Inferior parietal cortex (tissue), 1 donor: ENCODE data around the gene SMCO1.
"Not testable (repeated sequence)": the region's sequence is repeated elsewhere in the genome, so short reads cannot be mapped to it uniquely, and the experiment has no call there.

Source experiments
- DNase-seq: peaks from one replicate; pipeline ENCODE4 v3.0.0-alpha.2; 2016; ENCODE audit errors: extremely low spot score

Gene SMCO1

DNA sequence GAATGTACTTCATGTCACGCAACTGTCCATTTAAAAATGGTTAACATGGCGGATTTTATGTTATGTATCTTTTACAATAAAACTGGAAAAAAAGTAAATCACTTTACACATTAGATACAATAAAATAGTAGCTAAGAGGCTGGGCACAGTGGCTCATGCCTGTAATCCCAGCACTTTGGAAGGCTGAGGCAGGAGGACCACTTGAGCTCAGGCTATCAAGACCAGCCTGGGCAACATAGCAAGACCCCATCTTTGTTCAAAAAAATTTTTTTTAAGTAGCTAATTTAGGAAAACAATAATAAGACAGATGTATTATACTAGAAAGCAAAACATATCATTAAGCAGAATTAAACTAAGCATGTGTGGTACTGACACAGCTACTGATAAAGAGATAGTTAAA lies 23.1 kb downstream of the SMCO1 start:
- DNase-seq = no peak

DNA sequence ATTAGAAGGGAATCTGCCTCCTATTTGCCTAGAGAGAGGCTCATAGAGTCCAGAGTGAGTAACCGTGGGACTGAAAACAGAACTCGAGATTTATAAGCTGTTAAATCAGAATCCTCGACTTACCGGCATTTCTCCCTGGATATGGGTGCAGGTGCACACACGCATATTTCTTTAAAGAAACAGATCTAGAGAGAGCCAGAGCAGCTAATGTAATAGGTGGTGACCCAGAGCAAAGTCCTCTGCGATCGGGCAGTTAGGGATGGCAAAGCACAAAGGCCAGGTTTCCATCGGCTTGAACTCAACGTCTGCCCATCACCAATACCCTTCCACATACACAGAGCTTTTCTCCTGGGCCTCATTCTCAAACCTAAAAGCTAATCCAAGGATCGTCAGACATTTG lies 25.4 kb downstream of the SMCO1 start:
- no peak for DNase-seq

DNA sequence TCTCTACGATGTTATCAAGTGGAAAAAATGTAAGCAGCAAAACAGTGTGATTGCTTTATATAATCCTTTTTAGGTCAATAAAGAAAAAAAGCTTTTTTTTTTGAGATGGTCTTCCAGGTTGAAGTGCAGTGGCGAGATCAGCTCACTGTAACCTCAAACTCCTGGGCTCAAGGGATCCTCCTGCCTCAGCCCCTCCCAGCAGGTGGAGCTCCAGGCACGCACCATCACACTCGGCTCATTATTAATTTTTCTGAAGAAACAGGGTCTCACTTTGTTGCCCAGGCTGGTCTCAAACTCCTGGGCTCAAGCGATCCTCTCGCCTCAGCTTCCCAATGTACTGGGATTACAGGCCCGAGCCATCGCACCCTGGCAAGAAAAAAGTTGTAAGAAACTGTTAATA lies 28.9 kb downstream of the SMCO1 start:
- DNase-seq = no peak

DNA sequence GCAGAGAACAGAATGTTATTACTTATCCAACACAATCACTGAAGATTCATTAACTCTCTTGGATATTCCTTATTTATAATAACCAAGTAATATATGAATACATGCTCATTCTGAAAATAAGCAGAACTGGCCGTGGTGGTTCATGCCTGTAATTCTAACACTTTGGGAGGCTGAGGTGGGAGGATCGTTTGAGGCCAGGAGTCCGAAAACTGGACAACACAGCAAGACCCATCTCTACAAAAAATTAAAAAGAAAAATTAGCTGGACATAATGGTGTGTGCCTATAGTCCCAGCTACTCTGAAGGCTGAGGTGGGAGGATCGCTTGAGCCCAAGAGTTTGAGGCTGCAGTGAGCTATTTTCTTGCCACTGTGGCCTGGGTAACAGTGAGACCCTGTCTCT lies 37.5 kb downstream of the SMCO1 start:
- no peak for DNase-seq

DNA sequence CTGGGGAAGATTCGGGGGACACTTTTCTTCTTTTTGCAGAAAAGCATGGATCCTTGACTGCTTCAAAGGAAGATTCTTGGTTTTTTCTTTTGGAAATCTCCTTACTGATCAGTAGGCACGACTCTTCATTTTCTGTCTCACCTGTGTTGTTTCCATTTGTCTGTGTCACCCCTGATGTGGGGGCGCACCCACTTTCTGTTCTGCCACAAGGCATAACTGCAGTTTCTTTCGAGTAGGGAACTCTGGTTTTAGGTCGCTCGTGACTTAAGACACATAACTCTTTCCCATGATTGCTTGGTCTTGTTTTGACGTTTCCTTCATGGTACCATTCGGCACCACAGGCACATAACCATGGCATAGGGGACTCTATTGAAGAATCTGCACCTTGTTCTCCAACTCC lies 42.9 kb downstream of the SMCO1 start:
- DNase-seq = no peak

DNA sequence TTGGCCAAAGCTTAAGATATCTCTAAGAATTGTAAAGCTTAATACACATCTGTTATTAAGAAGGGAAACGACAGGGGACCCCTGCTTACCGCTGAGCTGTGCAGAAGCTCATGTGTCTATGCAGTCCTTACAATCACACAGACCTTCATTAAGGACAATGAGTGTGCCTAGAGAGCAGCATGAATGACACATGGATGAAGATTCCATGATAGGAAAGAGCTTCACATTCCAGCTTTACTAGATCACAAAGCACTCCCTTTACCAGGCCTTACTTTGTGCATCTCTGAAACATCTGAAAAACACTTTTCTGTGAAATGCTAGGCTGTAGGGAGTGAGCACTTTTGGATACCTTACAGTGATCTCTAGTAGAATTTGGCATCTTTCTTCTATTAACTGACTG lies 43.6 kb downstream of the SMCO1 start:
- DNase-seq = no peak

DNA sequence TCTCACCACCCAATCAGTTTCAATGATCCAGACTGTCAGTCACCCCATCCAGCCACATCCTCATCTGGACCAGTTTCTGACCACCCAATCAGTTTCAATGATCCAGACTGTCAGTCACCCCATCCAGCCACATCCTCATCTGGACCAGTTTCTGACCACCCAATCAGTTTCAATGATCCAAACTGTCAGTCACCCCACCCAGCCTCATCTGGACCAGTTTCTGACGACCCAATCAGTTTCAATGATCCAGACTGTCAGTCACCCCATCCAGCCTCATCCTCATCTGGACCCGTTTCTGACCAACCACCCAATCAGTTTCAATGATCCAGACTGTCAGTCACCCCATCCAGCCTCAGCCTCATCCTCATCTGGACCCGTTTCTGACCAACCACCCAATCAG lies 45.0 kb downstream of the SMCO1 start:
- DNase-seq = not testable (repeated sequence)

DNA sequence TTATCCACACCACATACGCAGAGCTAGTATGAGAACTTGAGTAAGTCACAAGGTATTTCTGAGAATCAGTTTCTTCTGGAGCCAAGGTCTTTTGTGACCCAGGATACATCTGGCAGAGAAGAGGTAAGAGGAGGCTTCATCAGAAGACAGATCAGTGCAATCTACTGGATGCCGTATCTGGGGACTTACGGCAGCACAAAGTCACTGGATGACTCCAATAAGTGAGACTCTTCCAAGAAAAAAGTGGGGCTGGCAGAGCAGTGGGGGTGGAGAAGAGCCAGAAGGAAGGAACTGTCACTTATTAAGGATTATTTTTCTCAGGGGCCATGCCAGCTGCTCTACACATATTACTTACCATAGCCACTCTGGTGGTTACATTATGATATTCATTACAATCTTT lies 51.3 kb downstream of the SMCO1 start:
- no peak for DNase-seq

DNA sequence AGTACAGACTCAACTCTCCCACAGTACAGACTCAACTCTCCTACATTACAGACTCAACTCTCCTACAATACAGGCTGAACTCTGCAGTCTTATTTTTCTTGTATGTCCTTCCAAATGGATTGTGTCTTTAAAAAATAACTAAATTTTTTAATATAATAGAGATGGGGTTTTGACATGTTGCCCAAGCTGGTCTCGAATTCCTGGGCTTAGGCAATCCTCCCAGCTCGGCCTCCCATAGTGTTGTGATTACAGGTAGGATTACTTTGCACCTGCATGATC lies 51.7 kb downstream of the SMCO1 start:
- no peak for DNase-seq

DNA sequence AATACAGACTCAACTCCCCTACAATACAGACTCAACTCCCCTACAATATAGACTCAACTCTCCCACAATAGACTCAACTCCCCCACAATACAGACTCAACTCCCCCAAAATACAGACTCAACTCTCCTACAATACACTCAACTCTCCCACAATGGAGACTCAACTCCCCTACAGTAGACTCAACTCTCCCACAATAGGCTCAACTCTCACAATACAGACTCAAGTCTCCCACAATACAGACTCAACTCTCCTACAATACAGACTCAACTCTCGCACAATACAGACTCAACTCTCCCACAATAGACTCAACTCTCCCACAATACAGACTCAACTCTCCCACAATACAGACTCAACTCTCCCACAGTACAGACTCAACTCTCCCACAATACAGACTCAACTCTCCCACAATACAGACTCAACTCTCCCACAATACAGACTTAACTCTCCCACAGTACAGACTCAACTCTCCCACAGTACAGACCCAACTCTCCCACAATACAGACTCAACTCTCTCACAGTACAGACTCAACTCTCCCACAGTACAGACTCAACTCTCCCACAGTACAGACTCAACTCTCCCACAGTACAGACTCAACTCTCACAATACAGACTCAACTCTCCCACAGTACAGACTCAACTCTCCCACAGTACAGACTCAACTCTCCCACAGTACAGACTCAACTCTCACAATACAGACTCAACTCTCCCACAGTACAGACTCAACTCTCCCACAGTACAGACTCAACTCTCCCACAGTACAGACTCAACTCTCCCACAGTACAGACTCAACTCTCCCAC lies 52.3 kb downstream of the SMCO1 start:
- not testable (repeated sequence) for DNase-seq

DNA sequence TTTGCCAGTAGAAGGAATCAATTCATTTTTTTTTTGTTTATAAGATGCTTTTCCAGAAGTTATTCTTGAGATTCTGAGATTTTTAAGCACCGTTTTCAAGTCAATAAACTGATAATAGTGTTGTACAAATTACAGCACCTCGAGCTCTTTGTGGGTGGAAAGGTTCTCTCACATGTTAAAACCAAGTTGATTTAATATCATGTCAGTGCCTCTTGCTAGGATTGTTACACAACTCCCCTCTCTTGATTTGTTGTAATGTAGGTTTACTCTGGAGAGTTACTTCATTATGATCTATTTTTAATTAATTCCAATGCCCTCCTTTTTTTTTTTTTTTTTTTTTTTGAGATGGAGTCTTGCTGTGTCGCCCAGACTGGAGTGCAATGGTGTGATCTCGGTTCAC lies 57.1 kb downstream of the SMCO1 start:
- no peak for DNase-seq

DNA sequence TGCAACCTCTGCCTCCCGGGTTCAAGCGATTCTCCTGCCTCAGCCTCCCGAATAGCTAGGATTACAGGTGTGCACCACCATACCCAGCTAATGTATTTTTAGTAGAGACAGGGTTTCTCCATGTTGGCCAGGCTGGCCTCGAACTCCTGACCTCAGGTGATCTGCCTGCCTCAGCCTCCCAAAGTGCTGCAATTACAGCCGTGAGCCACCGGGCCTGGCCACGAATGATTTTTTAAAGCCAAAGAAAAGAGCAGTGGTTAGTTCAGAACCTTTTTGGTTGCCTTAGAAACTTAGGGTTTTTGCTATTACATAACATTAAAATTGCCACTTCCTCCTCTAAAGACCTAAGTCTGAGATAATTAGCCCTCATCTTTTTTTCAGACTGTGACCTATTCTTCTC lies 57.7 kb downstream of the SMCO1 start:
- DNase-seq = not testable (repeated sequence)
